PC-9 (cell line): ENCODE data around the gene CCDC85B. TPM values are rescaled to one million over a fixed set of nuclear protein-coding genes. Genes with fewer than 3 reads are reported as not detected.

Source experiments
- BruUV-seq: library from RNA; stranded (reverse); fragments of 400-500 nt; replicated peaks from 2 replicates; lab custom pipeline; 2021; lab: Mats Ljungman, UMichigan
- CTCF ChIA-PET: fragments of 300-600 bp; sonication (Branson Sonifier 250); formaldehyde crosslinking; loops from one replicate; lab custom pipeline; 2022; ENCODE audit warnings: antibody characterized with exemption; lab: Charles Lee
- POLR2A ChIA-PET: fragments of 300-600 bp; sonication (Branson Sonifier 250); formaldehyde crosslinking; loops from one replicate; lab custom pipeline; 2022; ENCODE audit warnings: antibody characterized with exemption; ENCODE audit not compliant: unreplicated experiment; lab: Charles Lee
- DNase-seq, 2 experiments: peaks; one replicate each; pipeline versions ENCODE4 v3.0.0 to v3.0.0-alpha.2; 2015 to 2022; ENCODE audit warnings: mixed read lengths in 1 of 2
- H2AFZ ChIP-seq: fragments of 200-600 bp; sonication (generic); 2 replicates; pipeline ENCODE4 v1.8.1; 2017; ENCODE audit warnings: antibody characterized with exemption
- H3F3A ChIP-seq: fragments of 200-600 bp; sonication (generic); 2 replicates; pipeline ENCODE4 v1.8.1; 2017; ENCODE audit warnings: antibody characterized with exemption, mild to moderate bottlenecking, low read depth; ENCODE audit not compliant: insufficient read depth
- H3K27ac ChIP-seq: fragments of 200-600 bp; sonication (generic); 2 replicates; pipeline ENCODE4 v1.6.1; 2016; ENCODE audit warnings: mixed run types
- H3K27me3 ChIP-seq: fragments of 200-600 bp; sonication (generic); 2 replicates; pipeline ENCODE4 v1.6.1; 2016; ENCODE audit warnings: low read depth, mixed run types; ENCODE audit not compliant: insufficient read depth
- H3K36me3 ChIP-seq: fragments of 200-600 bp; sonication (generic); 2 replicates; pipeline ENCODE4 v1.6.1; 2016; ENCODE audit warnings: low read depth, mixed run types
- H3K4me1 ChIP-seq: fragments of 200-600 bp; sonication (generic); replicated peaks from 2 replicates; pipeline ENCODE4 v1.6.1; 2016; ENCODE audit warnings: mixed run types; ENCODE audit not compliant: insufficient read depth
- H3K4me2 ChIP-seq: fragments of 200-600 bp; sonication (generic); 2 replicates; pipeline ENCODE4 v1.6.1; 2017; ENCODE audit warnings: mixed run types
- H3K4me3 ChIP-seq: fragments of 200-600 bp; sonication (generic); 2 replicates; pipeline ENCODE4 v1.6.1; 2016; ENCODE audit warnings: mixed run types
- H3K79me2 ChIP-seq: fragments of 200-600 bp; sonication (generic); 2 replicates; pipeline ENCODE4 v1.6.1; 2017; ENCODE audit warnings: low read depth, mixed run types
- H3K9me2 ChIP-seq: fragments of 200-600 bp; sonication (generic); 2 replicates; pipeline ENCODE4 v1.8.1; 2017; ENCODE audit warnings: mild to moderate bottlenecking; ENCODE audit not compliant: insufficient read depth
- H3K9me3 ChIP-seq: fragments of 200-600 bp; sonication (generic); 2 replicates; pipeline ENCODE4 v1.8.1; 2016; ENCODE audit warnings: low read depth; ENCODE audit not compliant: insufficient read depth
- H4K20me1 ChIP-seq: fragments of 200-600 bp; sonication (generic); 2 replicates; pipeline ENCODE4 v1.8.1; 2017; ENCODE audit not compliant: insufficient read depth
- EZH2 ChIP-seq: fragments of 200-600 bp; sonication (generic); IDR thresholded peaks from 2 replicates; pipeline ENCODE4 v1.8.0; 2017; ENCODE audit warnings: antibody characterized with exemption, low read depth
- intact Hi-C: fragments of 100-400 bp; cut with micrococcal nuclease; formaldehyde crosslinking; loops from one replicate; pipeline ENCODE4 v1.10.0; 2022; ENCODE audit not compliant: unreplicated experiment
- total RNA-seq: library from RNA; stranded (reverse); gene quantifications from 2 replicates; pipeline ENCODE4 v1.2.3, GENCODE V29; 2021
- TF ChIP-seq, protein P1 (sequence below): fragments of 200-600 bp; sonication (generic); conservative IDR thresholded peaks from 2 replicates; pipeline ENCODE4 v1.6.1; 2017; ENCODE audit warnings: mixed run types, antibody characterized with exemption, mild to moderate bottlenecking, moderate library complexity

The CCDC85B gene
- total RNA-seq, 1 experiment from 2014 or later, result 45.0 TPM

DNA sequence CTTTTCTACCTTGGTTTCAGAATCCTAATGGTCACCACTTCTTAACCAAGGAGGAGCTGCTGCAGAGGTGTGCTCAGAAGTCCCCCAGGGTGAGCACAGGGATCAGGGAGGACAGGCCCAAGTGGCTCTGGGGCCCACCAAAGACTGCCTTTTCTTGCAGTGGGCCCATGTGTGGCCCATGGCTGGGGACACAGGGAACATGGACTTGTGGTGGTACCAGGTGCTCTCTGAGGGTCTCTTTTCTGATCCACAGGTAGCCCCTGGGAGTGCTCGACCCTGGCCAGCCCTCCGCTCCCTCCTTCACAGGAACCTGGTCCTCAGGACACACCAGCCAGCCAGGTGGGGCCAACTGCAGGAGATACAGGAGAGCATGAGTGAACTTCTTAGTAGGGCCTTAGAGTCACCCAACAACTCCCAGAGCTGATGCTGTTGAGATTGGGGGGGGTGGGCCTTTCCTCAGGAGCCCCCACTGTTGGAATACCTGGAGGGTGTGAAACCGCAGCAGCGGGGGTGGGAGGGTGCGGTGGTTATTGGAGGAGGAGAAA, 28.2 kb upstream of the CCDC85B start:
- ChIA-PET CTCF (interaction anchor here (0.6 kb wide), 1 partner anchor 23 kb away, joined by 5 read pairs; no protein-coding TSS in a partner anchor), POLR2A (interaction anchor here (0.5 kb wide), 1 partner anchor 451 kb away, joined by 6 read pairs; no protein-coding TSS in a partner anchor)
- Histone ChIP-seq H3K9me2 (no peaks in the 10 kb centered on the region), H4K20me1 (peaks cover 2% of the 10 kb centered on the region), H3K9me3 (no peaks in the 10 kb centered on the region), H3K27me3 (no peaks in the 10 kb centered on the region), H3K4me1 (peaks cover 13% of the 10 kb centered on the region), H3K79me2 (peaks cover 31% of the 10 kb centered on the region), H3K4me2 (peak overlapping the region; percentile 88), H3K36me3 (peaks cover 23% of the 10 kb centered on the region), H3F3A (peaks cover 35% of the 10 kb centered on the region), H3K27ac (no peak overlapping the region), H3K4me3 (peak overlapping the region; percentile 96; the same call in 1 of the 2 replicates), H2AFZ (no peak overlapping the region)
- intact Hi-C loops, result no loop called here
- TF ChIP-seq, protein P1, sequence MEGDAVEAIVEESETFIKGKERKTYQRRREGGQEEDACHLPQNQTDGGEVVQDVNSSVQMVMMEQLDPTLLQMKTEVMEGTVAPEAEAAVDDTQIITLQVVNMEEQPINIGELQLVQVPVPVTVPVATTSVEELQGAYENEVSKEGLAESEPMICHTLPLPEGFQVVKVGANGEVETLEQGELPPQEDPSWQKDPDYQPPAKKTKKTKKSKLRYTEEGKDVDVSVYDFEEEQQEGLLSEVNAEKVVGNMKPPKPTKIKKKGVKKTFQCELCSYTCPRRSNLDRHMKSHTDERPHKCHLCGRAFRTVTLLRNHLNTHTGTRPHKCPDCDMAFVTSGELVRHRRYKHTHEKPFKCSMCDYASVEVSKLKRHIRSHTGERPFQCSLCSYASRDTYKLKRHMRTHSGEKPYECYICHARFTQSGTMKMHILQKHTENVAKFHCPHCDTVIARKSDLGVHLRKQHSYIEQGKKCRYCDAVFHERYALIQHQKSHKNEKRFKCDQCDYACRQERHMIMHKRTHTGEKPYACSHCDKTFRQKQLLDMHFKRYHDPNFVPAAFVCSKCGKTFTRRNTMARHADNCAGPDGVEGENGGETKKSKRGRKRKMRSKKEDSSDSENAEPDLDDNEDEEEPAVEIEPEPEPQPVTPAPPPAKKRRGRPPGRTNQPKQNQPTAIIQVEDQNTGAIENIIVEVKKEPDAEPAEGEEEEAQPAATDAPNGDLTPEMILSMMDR, result no peak
- no peak for TF ChIP-seq EZH2
- DNase-seq, result peak in 1 of 2 experiments; percentile 28
- no TSS peak for BruUV-seq

DNA sequence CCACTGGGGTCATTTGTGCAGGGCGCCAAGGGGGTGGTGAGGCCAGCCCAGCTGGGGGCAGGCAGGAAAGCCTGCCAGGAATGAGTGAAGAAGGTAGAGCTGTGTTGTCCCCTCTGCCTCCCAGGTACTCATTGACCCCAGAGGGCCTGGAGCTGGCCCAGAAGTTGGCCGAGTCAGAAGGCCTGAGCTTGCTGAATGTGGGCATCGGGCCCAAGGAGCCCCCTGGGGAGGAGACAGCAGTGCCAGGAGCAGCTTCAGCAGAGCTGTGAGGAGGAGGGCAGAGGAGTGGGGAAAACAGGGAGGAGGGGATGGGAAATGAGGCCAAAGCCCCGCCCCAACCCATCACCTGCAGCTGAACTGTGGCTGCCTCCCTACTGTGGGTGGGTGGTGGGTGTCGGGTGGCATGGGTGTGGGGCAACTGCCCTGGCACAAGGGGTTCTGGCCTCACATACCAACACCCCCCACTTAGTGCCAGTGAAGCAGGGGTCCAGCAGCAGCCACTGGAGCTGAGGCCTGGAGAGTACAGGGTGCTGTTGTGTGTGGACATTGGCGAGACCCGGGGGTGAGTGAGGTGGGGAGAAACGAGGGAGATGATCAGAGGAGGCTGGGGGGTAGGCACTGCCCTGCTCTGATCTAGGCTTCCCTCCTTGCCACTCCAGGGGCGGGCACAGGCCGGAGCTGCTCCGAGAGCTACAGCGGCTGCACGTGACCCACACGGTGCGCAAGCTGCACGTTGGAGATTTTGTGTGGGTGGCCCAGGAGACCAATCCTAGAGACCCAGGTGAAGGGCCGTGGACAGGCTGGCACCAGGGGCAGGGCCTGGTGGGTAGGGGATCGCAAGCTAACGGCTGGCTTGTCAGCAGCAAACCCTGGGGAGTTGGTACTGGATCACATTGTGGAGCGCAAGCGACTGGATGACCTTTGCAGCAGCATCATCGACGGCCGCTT, 27.3 kb upstream of the CCDC85B start:
- Histone ChIP-seq H3F3A (peaks cover 37% of the 10 kb centered on the region), H3K4me1 (peaks cover 13% of the 10 kb centered on the region), H3K9me3 (no peaks in the 10 kb centered on the region), H3K36me3 (peaks cover 23% of the 10 kb centered on the region), H3K4me2 (no peak overlapping the region), H3K9me2 (no peaks in the 10 kb centered on the region), H3K4me3 (no peak overlapping the region), H4K20me1 (no peaks in the 10 kb centered on the region; the same call in 1 of the 2 replicates), H3K27ac (no peak overlapping the region), H3K79me2 (peaks cover 24% of the 10 kb centered on the region), H3K27me3 (no peaks in the 10 kb centered on the region), H2AFZ (no peak overlapping the region)
- ChIA-PET POLR2A (interaction anchor here (0.5 kb wide), 1 partner anchor 450 kb away, joined by 6 read pairs; no protein-coding TSS in a partner anchor), CTCF (interaction anchor here (0.5 kb wide), 1 partner anchor 134 kb away, joined by 21 read pairs; no protein-coding TSS in a partner anchor)
- no peak for TF ChIP-seq EZH2
- TF ChIP-seq, protein P1, result no peak
- peak in 1 of 2 experiments; percentile 21 for DNase-seq
- intact Hi-C loops, result no loop called here
- no TSS peak for BruUV-seq

DNA sequence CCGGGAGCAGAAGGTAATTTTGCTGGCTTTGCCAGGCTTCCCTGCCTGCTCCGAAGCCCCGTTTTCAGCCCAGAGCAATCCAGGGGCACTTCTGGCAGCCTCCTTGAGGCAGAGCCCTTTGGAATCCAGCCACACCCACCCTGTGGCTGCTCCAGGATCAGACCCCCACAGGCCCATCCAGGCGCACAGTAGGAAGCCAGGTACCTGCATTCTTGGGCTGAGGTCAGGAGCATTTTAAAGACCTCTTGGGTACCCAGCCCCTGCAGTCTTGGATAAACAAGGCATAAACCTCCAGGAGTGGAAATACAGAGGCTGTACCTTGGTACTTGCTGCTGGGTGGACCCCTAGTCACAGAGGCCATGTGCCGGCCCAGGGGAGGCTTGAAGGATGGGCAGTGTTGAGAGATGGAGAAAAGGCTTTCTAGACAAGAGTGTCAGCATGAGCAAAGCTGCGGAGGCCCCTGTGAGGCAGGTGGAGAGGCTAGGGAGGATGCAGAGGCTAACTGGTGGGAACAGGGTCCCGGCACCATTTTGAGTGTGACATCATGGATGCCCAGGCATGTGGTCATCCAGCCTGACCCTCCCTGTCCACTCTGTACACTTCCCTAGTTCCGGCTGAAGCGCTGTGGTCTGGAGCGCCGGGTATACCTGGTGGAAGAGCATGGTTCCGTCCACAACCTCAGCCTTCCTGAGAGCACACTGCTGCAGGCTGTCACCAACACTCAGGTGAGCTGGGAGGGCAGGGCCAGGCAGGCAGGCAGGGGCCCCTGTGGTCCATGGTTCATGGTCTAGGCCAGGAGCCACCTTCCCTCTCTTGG, 26.4 kb upstream of the CCDC85B start:
- H3K36me3 ChIP-seq, result peaks cover 23% of the 10 kb centered on the region
- H3K9me2 ChIP-seq, result no peaks in the 10 kb centered on the region
- peaks cover 13% of the 10 kb centered on the region for H3K4me1 ChIP-seq
- ChIA-PET POLR2A (no interaction called here), CTCF (interaction anchor here (0.5 kb wide), 1 partner anchor 135 kb away, joined by 21 read pairs; no protein-coding TSS in a partner anchor)
- H2AFZ ChIP-seq, result no peak overlapping the region
- TF ChIP-seq, protein P1, result no peak
- TF ChIP-seq EZH2, result no peak
- no peak overlapping the region for H3K27ac ChIP-seq
- no TSS peak for BruUV-seq
- H4K20me1 ChIP-seq, result no peaks in the 10 kb centered on the region; the same call in 1 of the 2 replicates
- H3K79me2 ChIP-seq, result peaks cover 24% of the 10 kb centered on the region
- H3K9me3 ChIP-seq, result no peaks in the 10 kb centered on the region
- H3F3A ChIP-seq, result peaks cover 38% of the 10 kb centered on the region
- no peak overlapping the region for H3K4me3 ChIP-seq
- H3K27me3 ChIP-seq, result no peaks in the 10 kb centered on the region
- no peak for DNase-seq
- intact Hi-C loops, result no loop called here
- H3K4me2 ChIP-seq, result no peak overlapping the region
